Right atrium auricular region (tissue), 2 donors: Measurements from ENCODE around the gene SNRPA. TPM values are rescaled to one million over a fixed set of nuclear protein-coding genes. Genes with fewer than 3 reads are reported as not detected.

Experiments used
- DNase-seq: peaks from one replicate; pipeline ENCODE4 v3.0.0-alpha.2; 2019; ENCODE audit warnings: low spot score
- H3K27ac ChIP-seq, 2 donors: fragments of 200-600 bp; sonication (generic); 1 replicate in 1 of 2; 2 replicates in 1 of 2; pipeline ENCODE4 v1.5.1; 2016 to 2019
- H3K27me3 ChIP-seq, 2 donors: fragments of 200-600 bp; sonication (generic); one replicate each; pipeline versions ENCODE4 v1.5.1 to v1.6.0; 2017 to 2019
- H3K36me3 ChIP-seq: fragments of 200-600 bp; sonication (generic); one replicate; pipeline ENCODE4 v1.5.1; 2016
- H3K4me1 ChIP-seq, 2 donors: fragments of 200-600 bp; sonication (generic); one replicate each; pipeline versions ENCODE4 v1.5.1 to v1.6.0; 2017 to 2019
- H3K4me3 ChIP-seq, 2 donors: fragments of 200-600 bp; sonication (generic); 1 replicate in 1 of 2; 2 replicates in 1 of 2; pipeline ENCODE4 v1.5.1; 2017 to 2019; ENCODE audit warnings: mild to moderate bottlenecking in 1 of 2, moderate library complexity in 1 of 2
- H3K9me3 ChIP-seq, 2 donors: fragments of 200-600 bp; sonication (generic); one replicate each; pipeline ENCODE4 v1.5.1; 2019
- CTCF ChIP-seq, 2 donors: fragments of 200-600 bp; sonication (generic); IDR thresholded peaks; one replicate each; pipeline ENCODE4 v1.5.1; 2019; ENCODE audit warnings: antibody characterized with exemption in 2 of 2
- total RNA-seq, 2 donors: library from RNA; depleted of rRNA; stranded (reverse); fragments of >200 nt; gene quantifications; one replicate each; pipeline ENCODE4 v1.1.0, GENCODE V29; 2016

The SNRPA gene
- total RNA-seq, 2 donors from 2014 or later, result 30.7 to 32.9 TPM

GRCh38 chr19:40717880-40718773 lies 32.9 kb upstream of the SNRPA start:
- Histone ChIP-seq H3K27me3 (no peaks in the 10 kb centered on the region), H3K36me3 (peaks cover under 1% of the 10 kb centered on the region), H3K9me3 (no peaks in the 10 kb centered on the region), H3K4me1 (peaks cover 0 to 76% of the 10 kb centered on the region in 2 donors), H3K4me3 (peak overlapping the region; percentile 80), H3K27ac (peak overlapping the region; percentile 95 to 98)
- DNase-seq, result no peak
- no peak for TF ChIP-seq CTCF (IDR thresholded peaks at IDR 0.05)

DNA sequence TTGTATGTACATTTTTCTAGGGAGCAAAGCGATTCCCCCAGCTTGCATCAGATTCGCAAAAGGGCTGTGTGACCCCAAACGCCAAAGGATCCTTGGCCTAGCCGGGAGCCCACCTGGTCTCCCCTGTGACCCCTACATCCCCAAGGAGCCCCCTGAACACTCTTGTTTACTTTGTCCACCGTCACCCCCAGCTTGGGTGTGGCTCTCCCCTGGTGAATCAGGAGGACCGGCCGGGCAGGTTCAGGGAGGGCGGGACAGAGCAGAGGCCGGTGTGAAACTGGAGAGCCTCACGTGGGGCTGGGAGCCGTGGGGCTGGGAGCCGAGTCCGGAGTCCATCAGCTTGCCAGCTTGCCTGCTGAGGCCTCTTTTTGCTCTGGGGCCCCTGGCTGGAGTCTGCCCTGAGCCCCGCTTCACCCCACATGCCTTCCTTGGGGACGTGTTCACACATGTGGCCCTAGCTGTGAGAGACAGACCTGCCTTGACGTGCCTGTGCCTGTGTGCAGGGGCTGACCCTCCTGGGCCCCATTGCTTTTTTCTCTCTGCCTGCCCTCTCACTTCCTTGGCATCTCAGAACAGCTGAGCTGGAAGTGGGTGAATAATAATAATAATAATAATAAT lies 32.1 kb upstream of the SNRPA start:
- H3K27me3 ChIP-seq, result no peaks in the 10 kb centered on the region
- DNase-seq, result peak; percentile 79
- H3K36me3 ChIP-seq, result peaks cover 8% of the 10 kb centered on the region
- TF ChIP-seq CTCF (IDR thresholded peaks at IDR 0.05), result no peak
- H3K4me1 ChIP-seq, result peaks cover 0 to 73% of the 10 kb centered on the region in 2 donors
- H3K4me3 ChIP-seq, result peak overlapping the region; percentile 80
- peak overlapping the region; percentile 95 to 98 for H3K27ac ChIP-seq
- no peaks in the 10 kb centered on the region for H3K9me3 ChIP-seq

GRCh38 chr19:40719414-40719894 lies 31.5 kb upstream of the SNRPA start:
- no peaks in the 10 kb centered on the region for H3K9me3 ChIP-seq
- peak overlapping the region; percentile 95 to 98 for H3K27ac ChIP-seq
- H3K27me3 ChIP-seq, result no peaks in the 10 kb centered on the region
- H3K4me3 ChIP-seq, result peak overlapping the region; percentile 80
- no peak for DNase-seq
- H3K4me1 ChIP-seq, result peaks cover 0 to 67% of the 10 kb centered on the region in 2 donors
- peaks cover 12% of the 10 kb centered on the region for H3K36me3 ChIP-seq
- no peak for TF ChIP-seq CTCF (IDR thresholded peaks at IDR 0.05)

DNA sequence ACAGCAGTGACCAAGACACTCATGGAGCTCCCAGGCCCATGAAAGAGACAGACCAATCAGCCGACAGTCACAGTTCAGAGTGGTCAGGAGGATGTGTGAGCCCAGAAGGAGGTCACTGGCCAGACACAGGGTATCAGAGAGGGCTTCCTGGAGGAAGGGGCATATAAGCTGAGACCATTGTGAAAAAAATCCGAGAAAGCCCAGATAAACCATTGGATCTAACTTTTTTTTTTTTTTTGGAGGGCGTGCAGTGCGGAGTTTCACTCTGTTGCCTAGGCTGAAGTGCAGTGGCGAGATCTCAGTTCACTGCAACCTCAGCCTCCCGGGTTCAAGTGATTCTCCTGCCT lies 29.9 kb upstream of the SNRPA start:
- no peak for DNase-seq
- no peaks in the 10 kb centered on the region for H3K9me3 ChIP-seq
- H3K27me3 ChIP-seq, result no peaks in the 10 kb centered on the region
- H3K27ac ChIP-seq, result peak overlapping the region; percentile 95 to 98
- H3K36me3 ChIP-seq, result peaks cover 29% of the 10 kb centered on the region
- H3K4me3 ChIP-seq, result peak overlapping the region; percentile 22 to 80
- no peak for TF ChIP-seq CTCF (IDR thresholded peaks at IDR 0.05)
- peaks cover 0 to 53% of the 10 kb centered on the region in 2 donors for H3K4me1 ChIP-seq

DNA sequence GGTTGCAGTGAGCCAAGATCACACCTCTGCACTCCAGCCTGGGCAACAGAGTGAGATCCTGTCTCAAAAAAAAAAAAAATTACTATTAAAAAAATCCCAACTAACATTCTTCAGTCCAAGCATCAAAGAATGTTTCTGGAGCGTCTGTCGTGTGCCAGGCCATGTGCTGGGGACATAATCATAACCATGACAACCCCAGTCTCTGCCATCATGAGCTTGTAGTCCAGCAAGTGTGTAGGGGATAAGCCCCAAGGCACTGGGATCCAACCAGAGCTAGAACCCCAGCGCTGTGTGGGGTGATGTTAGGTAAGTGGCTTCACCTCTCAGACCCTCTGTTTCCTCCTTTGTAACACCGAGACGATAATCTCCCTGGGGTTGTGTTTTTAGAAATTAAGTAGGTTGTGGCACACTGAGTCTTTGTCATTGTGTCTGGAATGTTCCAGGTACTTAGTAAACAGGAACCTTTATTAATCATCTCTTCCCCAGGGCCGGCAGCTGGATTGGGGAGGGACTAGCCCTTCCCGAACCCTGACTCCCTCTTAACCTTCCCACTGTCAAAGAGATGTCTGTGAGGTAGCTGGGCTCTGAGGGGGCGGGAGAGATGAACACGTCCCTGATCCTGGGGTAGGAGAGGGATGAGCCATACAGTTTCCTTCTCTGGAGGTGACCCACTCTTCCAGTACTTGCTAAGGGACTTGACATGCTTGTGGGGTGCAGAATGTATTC lies 28.9 kb upstream of the SNRPA start:
- H3K27ac ChIP-seq, result peak overlapping the region; percentile 95 to 98
- no peak overlapping the region for H3K4me3 ChIP-seq
- H3K9me3 ChIP-seq, result no peaks in the 10 kb centered on the region
- H3K36me3 ChIP-seq, result peaks cover 39% of the 10 kb centered on the region
- peaks cover 0 to 49% of the 10 kb centered on the region in 2 donors for H3K4me1 ChIP-seq
- no peaks in the 10 kb centered on the region for H3K27me3 ChIP-seq
- DNase-seq, result no peak
- no peak for TF ChIP-seq CTCF (IDR thresholded peaks at IDR 0.05)
